ENCODE data around the gene EZH2. TPM values are rescaled to one million over a fixed set of nuclear protein-coding genes. Genes with fewer than 3 reads are reported as not detected.

Gene EZH2
- total RNA-seq, 2 donors from 2014 or later = 0.26 to 0.98 TPM

- no peak overlapping the region for H3K4me3 ChIP-seq
- TF ChIP-seq, protein P1, sequence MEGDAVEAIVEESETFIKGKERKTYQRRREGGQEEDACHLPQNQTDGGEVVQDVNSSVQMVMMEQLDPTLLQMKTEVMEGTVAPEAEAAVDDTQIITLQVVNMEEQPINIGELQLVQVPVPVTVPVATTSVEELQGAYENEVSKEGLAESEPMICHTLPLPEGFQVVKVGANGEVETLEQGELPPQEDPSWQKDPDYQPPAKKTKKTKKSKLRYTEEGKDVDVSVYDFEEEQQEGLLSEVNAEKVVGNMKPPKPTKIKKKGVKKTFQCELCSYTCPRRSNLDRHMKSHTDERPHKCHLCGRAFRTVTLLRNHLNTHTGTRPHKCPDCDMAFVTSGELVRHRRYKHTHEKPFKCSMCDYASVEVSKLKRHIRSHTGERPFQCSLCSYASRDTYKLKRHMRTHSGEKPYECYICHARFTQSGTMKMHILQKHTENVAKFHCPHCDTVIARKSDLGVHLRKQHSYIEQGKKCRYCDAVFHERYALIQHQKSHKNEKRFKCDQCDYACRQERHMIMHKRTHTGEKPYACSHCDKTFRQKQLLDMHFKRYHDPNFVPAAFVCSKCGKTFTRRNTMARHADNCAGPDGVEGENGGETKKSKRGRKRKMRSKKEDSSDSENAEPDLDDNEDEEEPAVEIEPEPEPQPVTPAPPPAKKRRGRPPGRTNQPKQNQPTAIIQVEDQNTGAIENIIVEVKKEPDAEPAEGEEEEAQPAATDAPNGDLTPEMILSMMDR (IDR thresholded peaks at IDR 0.05) = no peak
- H3K9me3 ChIP-seq = no peaks in the 10 kb centered on the region
- no peak overlapping the region for H3K27ac ChIP-seq
- no peaks in the 10 kb centered on the region for H3K4me1 ChIP-seq
- no peaks in the 10 kb centered on the region for H3K27me3 ChIP-seq
- DNase-seq (ENCODE audit: low spot score) = no peak
- no peaks in the 10 kb centered on the region for H3K36me3 ChIP-seq
These were observed 39.9 kb upstream of the EZH2 start for GRCh38 chr7:148924011-148924410.

DNA sequence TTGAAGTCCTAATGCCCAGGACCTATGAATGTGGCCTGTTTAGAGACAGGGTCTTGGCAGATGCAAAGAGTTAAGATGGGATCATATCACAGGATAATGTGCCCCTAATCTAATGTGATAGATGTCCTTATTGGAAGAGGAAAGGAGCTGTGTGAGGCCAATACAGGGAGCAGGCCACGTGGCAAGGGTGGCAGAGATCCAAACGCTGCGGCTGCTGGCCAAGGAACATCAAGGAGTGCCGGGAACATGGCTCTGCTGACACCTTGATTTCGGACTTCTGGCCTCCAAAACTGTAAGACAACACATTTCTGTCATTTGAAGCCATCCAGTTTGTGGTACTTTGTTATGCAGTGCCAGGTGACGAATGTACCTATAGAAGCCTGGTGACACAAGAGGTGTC is 37.7 kb upstream of the EZH2 start:
- Histone ChIP-seq H3K9me3 (no peaks in the 10 kb centered on the region), H3K27ac (no peak overlapping the region), H3K4me3 (no peak overlapping the region), H3K4me1 (no peaks in the 10 kb centered on the region), H3K36me3 (no peaks in the 10 kb centered on the region), H3K27me3 (no peaks in the 10 kb centered on the region)
- DNase-seq (ENCODE audit: low spot score) = no peak
- TF ChIP-seq, protein P1 (IDR thresholded peaks at IDR 0.05) = no peak

DNA sequence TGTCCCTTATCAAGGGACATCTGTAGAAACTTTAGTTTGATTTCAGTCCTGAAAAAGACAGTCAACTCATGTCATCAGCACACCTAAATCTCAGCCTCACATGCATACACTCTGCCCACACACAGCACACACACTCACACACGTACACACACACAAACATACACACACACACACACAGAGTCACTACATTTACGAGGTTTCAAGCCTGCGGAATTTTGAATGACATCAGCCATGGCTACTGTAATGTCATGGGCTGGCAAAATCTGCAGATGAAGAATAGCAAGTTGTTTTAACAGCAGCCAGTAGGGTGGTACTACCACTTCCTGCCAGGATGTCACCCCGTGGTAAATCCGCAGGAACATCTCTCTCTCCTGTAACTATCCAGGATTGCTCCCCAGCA is 37.1 kb upstream of the EZH2 start:
- no peaks in the 10 kb centered on the region for H3K4me1 ChIP-seq
- TF ChIP-seq, protein P1 (IDR thresholded peaks at IDR 0.05) = no peak
- H3K9me3 ChIP-seq = no peaks in the 10 kb centered on the region
- H3K36me3 ChIP-seq = no peaks in the 10 kb centered on the region
- no peak overlapping the region for H3K4me3 ChIP-seq
- no peak for DNase-seq (ENCODE audit: low spot score)
- H3K27ac ChIP-seq = no peak overlapping the region
- no peaks in the 10 kb centered on the region for H3K27me3 ChIP-seq

DNA sequence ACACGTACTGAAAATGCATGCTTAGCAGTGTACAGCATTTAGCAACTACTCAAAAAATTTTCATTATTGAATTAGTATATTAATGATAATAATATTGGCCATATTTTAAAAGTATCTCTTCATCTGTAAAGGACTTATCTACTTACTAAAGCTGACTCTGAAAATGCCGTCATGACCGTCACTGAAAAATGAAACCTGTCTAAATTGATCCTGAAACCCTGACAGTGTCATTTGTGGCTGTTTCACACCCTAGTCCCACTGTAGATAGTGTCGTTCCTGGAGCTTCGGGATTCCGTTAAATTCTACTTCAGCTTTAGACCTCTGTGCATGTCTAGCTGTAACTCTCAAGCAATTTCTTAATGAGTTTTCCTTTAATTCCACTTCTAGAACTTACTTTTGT is 35.8 kb upstream of the EZH2 start:
- Histone ChIP-seq H3K4me3 (no peak overlapping the region), H3K4me1 (peaks cover 0 to 4% of the 10 kb centered on the region in 2 donors), H3K36me3 (no peaks in the 10 kb centered on the region), H3K27ac (no peak overlapping the region), H3K9me3 (no peaks in the 10 kb centered on the region), H3K27me3 (no peaks in the 10 kb centered on the region)
- TF ChIP-seq, protein P1 (IDR thresholded peaks at IDR 0.05) = no peak
- DNase-seq (ENCODE audit: low spot score) = no peak

DNA sequence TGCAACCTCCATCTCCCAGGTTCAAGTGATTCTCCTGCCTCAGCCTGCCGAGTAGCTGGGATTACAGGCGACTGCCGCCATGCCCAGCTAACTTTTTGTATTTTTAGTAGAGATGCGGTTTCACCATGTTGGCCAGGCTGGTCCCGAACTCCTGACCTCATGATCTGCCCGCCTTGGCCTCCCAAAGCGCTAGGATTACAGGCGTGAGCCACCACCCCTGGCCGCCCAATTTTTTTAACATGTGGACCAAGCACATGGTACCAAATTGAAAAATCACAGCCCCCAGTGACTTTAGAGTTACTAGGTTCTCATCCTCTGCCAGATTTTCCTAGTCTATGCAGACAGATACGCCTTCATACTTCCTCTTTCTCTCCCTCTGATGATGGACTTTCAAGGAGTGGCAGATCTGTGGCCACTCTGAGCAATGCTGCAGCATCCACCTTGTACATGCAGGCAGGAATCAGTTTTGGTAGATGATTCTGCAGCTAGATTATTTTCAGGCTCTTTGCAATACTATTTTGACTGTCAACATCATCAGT is 34.0 kb upstream of the EZH2 start:
- Histone ChIP-seq H3K9me3 (no peaks in the 10 kb centered on the region), H3K4me1 (peaks cover 0 to 4% of the 10 kb centered on the region in 2 donors), H3K27me3 (no peaks in the 10 kb centered on the region), H3K27ac (no peak overlapping the region), H3K4me3 (no peak overlapping the region), H3K36me3 (no peaks in the 10 kb centered on the region)
- TF ChIP-seq, protein P1 (IDR thresholded peaks at IDR 0.05) = no peak
- no peak for DNase-seq (ENCODE audit: low spot score)

- no peak for DNase-seq (ENCODE audit: low spot score)
- TF ChIP-seq, protein P1 (IDR thresholded peaks at IDR 0.05) = no peak
- H3K4me1 ChIP-seq = peaks cover 0 to 4% of the 10 kb centered on the region in 2 donors
These were observed 32.1 kb upstream of the EZH2 start for GRCh38 chr7:148916186-148916585.

More at GRCh38 chr7:148916186-148916585, 32.1 kb upstream of the EZH2 start:
- Histone ChIP-seq H3K27ac (no peak overlapping the region), H3K36me3 (no peaks in the 10 kb centered on the region), H3K27me3 (no peaks in the 10 kb centered on the region), H3K4me3 (no peak overlapping the region), H3K9me3 (no peaks in the 10 kb centered on the region)
